ENCODE results near the gene OGDH. TPM values are rescaled to one million over a fixed set of nuclear protein-coding genes. Genes with fewer than 3 reads are reported as not detected.

OGDH gene
- total RNA-seq, 1 experiment from 2014 or later: 69.1 TPM

- TF ChIP-seq TCF7L2 (IDR thresholded peaks at IDR 0.05; ENCODE audit: borderline replicate concordance, extremely low read depth, insufficient read depth, insufficient read length): no peak
- TF ChIP-seq ATF3 (IDR thresholded peaks at IDR 0.05): no peak
- TF ChIP-seq EZH2phosphoT487 (IDR thresholded peaks at IDR 0.05; ENCODE audit: borderline replicate concordance): no peak
Measured at GRCh38 chr7:44621034-44621749, 14.8 kb downstream of the OGDH start (continued).

DNA sequence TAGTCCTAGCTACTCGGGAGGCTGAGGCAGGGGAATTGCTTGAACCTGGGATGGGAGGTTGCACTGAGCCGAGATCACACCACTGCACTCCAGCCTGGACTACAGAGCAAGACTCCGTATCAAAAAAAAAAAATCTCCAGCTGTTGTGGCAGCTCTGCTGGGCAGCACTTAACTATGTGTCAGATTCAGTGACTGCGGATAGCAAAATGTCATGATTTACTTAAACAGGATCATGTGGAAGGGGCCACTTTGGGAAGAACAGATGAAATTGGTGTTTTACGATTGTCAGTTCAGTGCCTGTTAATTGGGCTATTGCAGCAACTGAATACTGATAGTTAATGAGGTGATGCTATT is 15.3 kb downstream of the OGDH start:
- no peak overlapping the region for H2AFZ ChIP-seq (ENCODE audit: low read depth, low read length, poor library complexity, severe bottlenecking)
- peaks cover 1 to 11% of the 10 kb centered on the region in 2 experiments; a peak in 2 of 4 replicates for H3K36me3 ChIP-seq (ENCODE audit: control insufficient read depth in 1 of 2, insufficient read depth in 2 of 2, low read length in 2 of 2)
- H3K4me3 ChIP-seq (replicated peaks in 1 of 2; ENCODE audit: low read depth in 1 of 2, low read length in 2 of 2): peak overlapping the region in 1 of 2 experiments; percentile 46; a peak in 2 of 4 replicates
- CTCF ChIA-PET: interaction anchor here (1.3 kb wide), 1 partner anchor 18 kb away, joined by 4 read pairs; no protein-coding TSS in a partner anchor
- peaks cover 24 to 61% of the 10 kb centered on the region in 2 experiments for H3K4me1 ChIP-seq (ENCODE audit: control insufficient read depth in 1 of 2, insufficient read depth in 2 of 2, low read length in 2 of 2)
- no peaks in the 10 kb centered on the region for H3K9me2 ChIP-seq (ENCODE audit: insufficient read depth)
- POLR2A ChIA-PET: interaction anchor here (0.9 to 1.5 kb wide), 3 partner anchors 14 to 17 kb away, joined by 3 to 6 read pairs (median 3); partner anchors contain the start of gene OGDH
- H3K79me2 ChIP-seq (ENCODE audit: insufficient read depth, low read length): peaks cover 85% of the 10 kb centered on the region
- H4K20me1 ChIP-seq (ENCODE audit: insufficient read depth): no peaks in the 10 kb centered on the region
- no peaks in the 10 kb centered on the region for H3K27me3 ChIP-seq (ENCODE audit: insufficient read depth, low read length)
- intact Hi-C loops (cut with micrococcal nuclease): no loop called here
- TF ChIP-seq EGR1 (IDR thresholded peaks at IDR 0.05; ENCODE audit: low read depth): no peak
- H3K9me3 ChIP-seq (ENCODE audit: control insufficient read depth in 1 of 2, insufficient read depth in 1 of 2, low read depth in 1 of 2, low read length in 2 of 2): no peaks in the 10 kb centered on the region
- no TSS peak for BruUV-seq (replicated peaks)
- DNase-seq (ENCODE audit: low read depth, low spot score): no peak
- peak overlapping the region; percentile 70 for H3K4me2 ChIP-seq (ENCODE audit: low read length)
- RAD21 ChIA-PET (ENCODE audit: low non-redundant PET in 1 of 2, low total read pairs in 2 of 2, uncharacterized antibody in 2 of 2, unreplicated experiment in 2 of 2): no interaction called here
- H3K9ac ChIP-seq (ENCODE audit: low read length): no peak overlapping the region
- peak; percentile 34 for ATAC-seq
- H3K27ac ChIP-seq (ENCODE audit: low read depth, low read length): no peak overlapping the region

Measured in HCT116 (cell line).